ENCODE results near the gene CBX5. TPM values are rescaled to one million over a fixed set of nuclear protein-coding genes. Genes with fewer than 3 reads are reported as not detected.

CBX5 gene
- polyA plus RNA-seq, 1 donor from 2014 or later = 57.1 TPM

- H3K9ac ChIP-seq (ENCODE audit: low read length) = no peak overlapping the region
- H3K9me3 ChIP-seq (ENCODE audit: low read length) = no peaks in the 10 kb centered on the region
- no peaks in the 10 kb centered on the region for H3K9me2 ChIP-seq (ENCODE audit: insufficient read depth, low read length)
- TF ChIP-seq RAD21 (conservative IDR thresholded peaks at IDR 0.05) (no peak), EZH2 (IDR thresholded peaks at IDR 0.05; ENCODE audit: borderline replicate concordance, insufficient read depth, low read length, poor library complexity, severe bottlenecking) (no peak), EP300 (conservative IDR thresholded peaks at IDR 0.05; ENCODE audit: poor library complexity, severe bottlenecking) (no peak), SMC3 (conservative IDR thresholded peaks at IDR 0.05; ENCODE audit: poor library complexity) (no peak), POLR2AphosphoS5 (IDR thresholded peaks at IDR 0.05) (no peak), TAF1 (IDR thresholded peaks at IDR 0.05; ENCODE audit: low read depth) (no peak), MXI1 (conservative IDR thresholded peaks at IDR 0.05; ENCODE audit: poor library complexity, severe bottlenecking) (no peak), REST (IDR thresholded peaks at IDR 0.05; ENCODE audit: borderline replicate concordance) (no peak), CTCF (IDR thresholded peaks at IDR 0.05; ENCODE audit: poor library complexity, severe bottlenecking) (no peak)
- H3K36me3 ChIP-seq (ENCODE audit: insufficient read depth, low read length) = no peaks in the 10 kb centered on the region
- H3K27ac ChIP-seq (ENCODE audit: low read length) = no peak overlapping the region
- H3F3A ChIP-seq (ENCODE audit: insufficient read depth, low read length, poor library complexity, severe bottlenecking) = no peaks in the 10 kb centered on the region
- no peak overlapping the region for H2AFZ ChIP-seq (ENCODE audit: low read depth, low read length)
- no peak overlapping the region for H3K4me2 ChIP-seq (ENCODE audit: low read length)
- H3K79me2 ChIP-seq (replicated peaks; ENCODE audit: insufficient read depth, low read length) = no peaks in the 10 kb centered on the region
- no peak overlapping the region for H3K4me3 ChIP-seq (ENCODE audit: low read length)
- no peaks in the 10 kb centered on the region for H4K20me1 ChIP-seq (ENCODE audit: insufficient read depth)
- H3K27me3 ChIP-seq (ENCODE audit: insufficient read depth, low read depth, low read length) = no peaks in the 10 kb centered on the region
Observed at GRCh38 chr12:54182981-54183380, 96.9 kb downstream of the CBX5 start.

GRCh38 chr12:54182086-54182485 is 97.8 kb downstream of the CBX5 start:
- Histone ChIP-seq H3K9me2 (ENCODE audit: insufficient read depth, low read length) (no peaks in the 10 kb centered on the region), H3F3A (ENCODE audit: insufficient read depth, low read length, poor library complexity, severe bottlenecking) (no peaks in the 10 kb centered on the region), H3K4me3 (ENCODE audit: low read length) (no peak overlapping the region), H3K4me2 (ENCODE audit: low read length) (no peak overlapping the region), H2AFZ (ENCODE audit: low read depth, low read length) (no peak overlapping the region), H3K9ac (ENCODE audit: low read length) (no peak overlapping the region), H3K27ac (ENCODE audit: low read length) (no peak overlapping the region), H4K20me1 (ENCODE audit: insufficient read depth) (no peaks in the 10 kb centered on the region), H3K36me3 (ENCODE audit: insufficient read depth, low read length) (no peaks in the 10 kb centered on the region), H3K27me3 (ENCODE audit: insufficient read depth, low read depth, low read length) (no peaks in the 10 kb centered on the region), H3K9me3 (ENCODE audit: low read length) (no peaks in the 10 kb centered on the region), H3K79me2 (replicated peaks; ENCODE audit: insufficient read depth, low read length) (no peaks in the 10 kb centered on the region)
- no peak for TF ChIP-seq RAD21 (conservative IDR thresholded peaks at IDR 0.05)
- TF ChIP-seq TAF1 (IDR thresholded peaks at IDR 0.05; ENCODE audit: low read depth) = no peak
- no peak for TF ChIP-seq EP300 (conservative IDR thresholded peaks at IDR 0.05; ENCODE audit: poor library complexity, severe bottlenecking)
- no peak for TF ChIP-seq SMC3 (conservative IDR thresholded peaks at IDR 0.05; ENCODE audit: poor library complexity)
- no peak for TF ChIP-seq CTCF (IDR thresholded peaks at IDR 0.05; ENCODE audit: poor library complexity, severe bottlenecking)
- TF ChIP-seq EZH2 (IDR thresholded peaks at IDR 0.05; ENCODE audit: borderline replicate concordance, insufficient read depth, low read length, poor library complexity, severe bottlenecking) = no peak
- no peak for TF ChIP-seq POLR2AphosphoS5 (IDR thresholded peaks at IDR 0.05)
- no peak for TF ChIP-seq REST (IDR thresholded peaks at IDR 0.05; ENCODE audit: borderline replicate concordance)
- TF ChIP-seq MXI1 (conservative IDR thresholded peaks at IDR 0.05; ENCODE audit: poor library complexity, severe bottlenecking) = no peak

Measured in neural cell (in vitro differentiated cells).